ENCODE measurements around the gene SIAH2. TPM values are rescaled to one million over a fixed set of nuclear protein-coding genes. Genes with fewer than 3 reads are reported as not detected.

Gene SIAH2
- total RNA-seq, 3 donors from 2014 or later: 37.4 to 40.3 (median 39.1) TPM

DNA sequence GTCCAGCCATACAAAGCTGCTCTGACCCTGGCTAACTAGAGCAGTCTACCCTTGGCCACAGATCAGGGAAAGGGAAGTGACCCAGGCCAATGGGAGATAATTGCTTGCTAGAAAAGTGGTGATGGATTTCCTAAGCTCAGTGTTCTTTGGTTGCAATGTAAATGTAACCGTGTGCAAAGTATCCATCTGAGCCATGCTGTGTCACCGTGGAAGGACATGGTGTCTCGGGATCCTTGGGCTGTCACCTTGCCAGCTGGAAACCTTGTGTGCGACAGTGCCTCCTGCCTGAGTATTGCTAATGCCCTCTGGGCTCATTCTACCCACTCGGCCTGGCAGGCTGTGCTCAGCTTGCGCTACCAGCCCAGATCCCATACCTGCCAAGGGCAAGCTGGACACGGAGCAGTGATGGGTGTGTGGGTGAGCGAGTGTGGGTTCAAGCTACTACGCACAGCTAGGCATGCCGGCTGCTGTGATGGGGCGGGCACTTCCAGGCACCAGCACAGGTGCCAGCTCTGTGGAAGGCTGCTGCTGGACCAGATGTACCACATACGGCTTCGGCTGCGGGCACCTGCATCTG lies 10.7 kb upstream of the SIAH2 start:
- TF ChIP-seq POLR2A (IDR thresholded peaks at IDR 0.05) (no peak), POLR2AphosphoS5 (IDR thresholded peaks at IDR 0.05) (no peak)
- TF ChIP-seq, protein P1, sequence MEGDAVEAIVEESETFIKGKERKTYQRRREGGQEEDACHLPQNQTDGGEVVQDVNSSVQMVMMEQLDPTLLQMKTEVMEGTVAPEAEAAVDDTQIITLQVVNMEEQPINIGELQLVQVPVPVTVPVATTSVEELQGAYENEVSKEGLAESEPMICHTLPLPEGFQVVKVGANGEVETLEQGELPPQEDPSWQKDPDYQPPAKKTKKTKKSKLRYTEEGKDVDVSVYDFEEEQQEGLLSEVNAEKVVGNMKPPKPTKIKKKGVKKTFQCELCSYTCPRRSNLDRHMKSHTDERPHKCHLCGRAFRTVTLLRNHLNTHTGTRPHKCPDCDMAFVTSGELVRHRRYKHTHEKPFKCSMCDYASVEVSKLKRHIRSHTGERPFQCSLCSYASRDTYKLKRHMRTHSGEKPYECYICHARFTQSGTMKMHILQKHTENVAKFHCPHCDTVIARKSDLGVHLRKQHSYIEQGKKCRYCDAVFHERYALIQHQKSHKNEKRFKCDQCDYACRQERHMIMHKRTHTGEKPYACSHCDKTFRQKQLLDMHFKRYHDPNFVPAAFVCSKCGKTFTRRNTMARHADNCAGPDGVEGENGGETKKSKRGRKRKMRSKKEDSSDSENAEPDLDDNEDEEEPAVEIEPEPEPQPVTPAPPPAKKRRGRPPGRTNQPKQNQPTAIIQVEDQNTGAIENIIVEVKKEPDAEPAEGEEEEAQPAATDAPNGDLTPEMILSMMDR (IDR thresholded peaks at IDR 0.05): no peak
- H3K4me3 ChIP-seq: no peak overlapping the region
- no peaks in the 10 kb centered on the region for H3K4me1 ChIP-seq
- intact Hi-C loops (cut with DNase I; ENCODE audit: low total_unique reads): no loop called here
- peak overlapping the region in 1 of 2 donors; percentile 6 for H3K27ac ChIP-seq
- no peaks in the 10 kb centered on the region for H3K27me3 ChIP-seq
- peak; percentile 40 to 77 for DNase-seq (ENCODE audit: low spot score in 2 of 2)
- H3K9me3 ChIP-seq: no peaks in the 10 kb centered on the region
- no peaks in the 10 kb centered on the region for H3K36me3 ChIP-seq

DNA sequence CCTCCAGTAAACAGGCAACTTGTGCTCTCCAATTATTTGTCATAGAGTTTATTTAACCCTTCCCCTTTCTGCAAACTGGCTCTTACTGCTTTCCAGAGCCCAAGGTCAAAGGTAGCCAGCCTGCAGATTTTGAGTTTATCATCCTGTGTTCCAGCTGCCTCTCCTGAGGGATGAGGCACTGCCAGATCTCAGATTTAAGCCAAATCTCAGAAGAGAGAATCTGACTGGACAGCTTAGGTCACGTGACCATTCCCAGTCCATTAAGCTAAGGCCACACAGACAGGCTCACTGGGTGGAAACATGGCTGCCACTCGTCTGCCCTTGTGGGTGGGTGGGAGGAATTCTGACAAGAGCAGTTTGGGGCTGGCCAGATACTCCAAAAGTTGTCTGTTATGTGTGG lies 8.6 kb upstream of the SIAH2 start:
- intact Hi-C loops (cut with DNase I; ENCODE audit: low total_unique reads): no loop called here
- H3K4me3 ChIP-seq: no peak overlapping the region
- H3K4me1 ChIP-seq: no peaks in the 10 kb centered on the region
- no peaks in the 10 kb centered on the region for H3K27me3 ChIP-seq
- H3K9me3 ChIP-seq: no peaks in the 10 kb centered on the region
- no peak for DNase-seq (ENCODE audit: low spot score in 2 of 2)
- TF ChIP-seq POLR2AphosphoS5 (IDR thresholded peaks at IDR 0.05) (no peak), POLR2A (IDR thresholded peaks at IDR 0.05) (no peak)
- TF ChIP-seq, protein P1 (IDR thresholded peaks at IDR 0.05): no peak
- no peaks in the 10 kb centered on the region for H3K36me3 ChIP-seq
- H3K27ac ChIP-seq: no peak overlapping the region

DNA sequence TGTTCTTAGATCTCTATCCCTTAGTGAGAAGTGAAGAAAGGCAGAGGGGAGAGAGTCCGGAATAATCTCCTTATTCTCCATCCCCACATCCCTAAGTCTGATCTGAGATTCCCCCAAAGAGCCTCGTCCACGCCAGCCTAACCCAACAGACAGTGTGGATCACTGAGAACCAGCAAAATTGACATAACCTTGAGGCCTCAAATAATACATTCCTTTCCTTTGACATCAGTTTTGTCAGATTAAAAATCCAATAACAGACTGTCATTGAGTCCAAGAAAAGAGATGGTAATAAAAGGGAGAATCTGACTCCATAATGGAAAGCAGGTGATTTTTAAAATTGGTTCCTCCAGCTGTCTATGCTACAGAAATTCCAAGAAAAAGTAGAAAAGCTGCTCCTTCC lies 7.7 kb upstream of the SIAH2 start:
- no peak for DNase-seq (ENCODE audit: low spot score in 2 of 2)
- H3K4me1 ChIP-seq: no peaks in the 10 kb centered on the region
- intact Hi-C loops (cut with DNase I; ENCODE audit: low total_unique reads): no loop called here
- H3K9me3 ChIP-seq: no peaks in the 10 kb centered on the region
- H3K27me3 ChIP-seq: no peaks in the 10 kb centered on the region
- no peak overlapping the region for H3K27ac ChIP-seq
- H3K4me3 ChIP-seq: no peak overlapping the region
- no peaks in the 10 kb centered on the region for H3K36me3 ChIP-seq
- TF ChIP-seq, protein P1 (IDR thresholded peaks at IDR 0.05): no peak
- TF ChIP-seq POLR2AphosphoS5 (IDR thresholded peaks at IDR 0.05) (no peak), POLR2A (IDR thresholded peaks at IDR 0.05) (no peak)

DNA sequence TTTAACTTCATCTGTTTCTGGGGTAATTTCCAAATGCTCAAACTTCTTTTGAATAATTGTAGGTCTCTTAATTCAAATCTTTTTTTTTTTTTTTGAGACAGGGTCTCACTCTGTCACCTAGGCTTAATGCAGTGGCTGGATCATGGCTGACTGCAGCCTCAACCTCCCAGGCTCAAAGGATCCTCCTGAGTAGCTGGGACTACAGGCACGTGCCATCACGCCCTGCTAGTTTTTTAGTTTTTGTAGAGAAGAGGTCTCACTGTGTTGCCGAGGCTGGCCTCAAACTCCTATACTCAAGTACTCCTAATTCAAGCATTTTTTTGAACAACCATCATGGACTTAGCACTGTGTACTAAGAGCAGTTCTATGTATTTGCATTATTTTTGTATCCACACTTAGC lies 3.8 kb upstream of the SIAH2 start:
- intact Hi-C loops (cut with DNase I; ENCODE audit: low total_unique reads): no loop called here
- no peaks in the 10 kb centered on the region for H3K27me3 ChIP-seq
- no peaks in the 10 kb centered on the region for H3K36me3 ChIP-seq
- TF ChIP-seq, protein P1 (IDR thresholded peaks at IDR 0.05): no peak
- no peak for TF ChIP-seq POLR2A (IDR thresholded peaks at IDR 0.05)
- no peak for TF ChIP-seq POLR2AphosphoS5 (IDR thresholded peaks at IDR 0.05)
- H3K27ac ChIP-seq: no peak overlapping the region
- no peak for DNase-seq (ENCODE audit: low spot score in 2 of 2)
- no peaks in the 10 kb centered on the region for H3K9me3 ChIP-seq
- H3K4me1 ChIP-seq: no peaks in the 10 kb centered on the region
- H3K4me3 ChIP-seq: no peak overlapping the region

DNA sequence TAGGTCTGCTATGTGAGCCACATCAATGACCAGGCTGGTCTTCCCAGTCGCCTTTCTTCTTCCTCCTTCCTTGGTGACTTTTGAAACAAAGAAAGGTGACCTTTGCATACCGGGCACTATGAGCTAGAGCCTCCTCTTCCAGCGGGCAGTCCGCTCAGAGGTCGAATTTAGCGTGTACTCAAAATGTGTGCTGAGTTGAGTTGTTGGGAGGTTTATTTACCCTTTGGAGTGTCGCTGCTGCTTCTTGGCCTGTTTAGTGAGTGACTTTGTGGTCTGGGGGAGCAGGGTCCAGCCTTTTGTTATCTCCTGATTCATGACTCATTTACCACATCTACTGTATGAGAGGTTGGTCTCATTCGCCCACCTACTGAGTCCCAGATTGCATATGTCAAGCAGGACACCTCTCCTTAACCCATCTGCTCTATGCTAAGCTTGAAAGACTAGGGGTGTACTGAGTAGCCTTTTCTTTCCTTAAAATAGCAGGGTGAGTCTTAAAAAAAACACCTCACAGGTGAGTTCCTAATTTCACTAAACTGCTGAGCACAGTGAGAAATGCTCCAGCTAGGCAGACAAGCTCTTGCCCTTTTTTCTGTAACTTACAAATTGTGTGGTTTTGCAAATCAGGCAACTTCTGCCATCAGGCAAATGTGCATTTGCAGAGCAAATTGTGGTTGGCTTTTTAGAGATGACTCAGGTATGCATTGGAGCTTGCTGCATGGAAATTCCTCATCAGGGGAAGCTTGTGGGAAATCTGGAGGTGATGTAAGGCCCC lies 3.2 kb upstream of the SIAH2 start:
- TF ChIP-seq POLR2AphosphoS5 (IDR thresholded peaks at IDR 0.05) (no peak), POLR2A (IDR thresholded peaks at IDR 0.05) (no peak)
- TF ChIP-seq, protein P1 (IDR thresholded peaks at IDR 0.05): no peak
- Histone ChIP-seq H3K4me3 (no peak overlapping the region), H3K27ac (no peak overlapping the region), H3K36me3 (no peaks in the 10 kb centered on the region), H3K27me3 (no peaks in the 10 kb centered on the region), H3K9me3 (no peaks in the 10 kb centered on the region), H3K4me1 (peaks cover 0 to 2% of the 10 kb centered on the region in 2 donors)
- DNase-seq (ENCODE audit: low spot score in 2 of 2): no peak
- intact Hi-C loops (cut with DNase I; ENCODE audit: low total_unique reads): no loop called here

Measured in breast epithelium (tissue), 4 donors.